Measurements from ENCODE around the gene FABP1. TPM values are rescaled to one million over a fixed set of nuclear protein-coding genes. Genes with fewer than 3 reads are reported as not detected.

The FABP1 gene
- polyA plus RNA-seq (ENCODE audit: insufficient read length): 0.48 TPM

- DNase-seq (ENCODE audit: low read depth): no peak
Measured at GRCh38 chr2:88127888-88128653, at the start of gene FABP1. FABP1 (minus strand) TSS chr2:88128062; CDS start chr2:88128017, 45 bp downstream.

DNA sequence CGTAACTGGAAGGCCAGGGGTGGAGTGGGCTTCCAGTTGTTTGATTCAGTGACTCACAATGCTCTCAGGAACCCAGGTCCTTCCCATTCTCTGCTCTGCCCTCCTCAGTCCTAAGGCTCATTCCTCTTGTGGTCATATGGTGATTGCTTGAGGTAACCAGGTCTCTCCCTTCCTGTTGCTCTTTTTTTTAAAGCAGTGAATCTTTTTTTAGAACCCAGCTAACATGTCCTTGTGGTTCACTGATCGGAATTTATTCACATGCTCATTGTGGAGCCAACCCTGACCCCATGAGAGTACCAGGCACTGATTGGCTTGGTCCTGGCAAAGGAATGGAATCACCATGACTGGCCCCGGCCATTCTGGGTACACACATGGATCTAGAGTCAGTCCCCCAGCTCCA is 49.7 kb upstream of the FABP1 start:
- DNase-seq (ENCODE audit: low read depth): no peak

GRCh38 chr2:88176352-88176984 is 48.6 kb upstream of the FABP1 start:
- DNase-seq (ENCODE audit: low read depth): no peak

DNA sequence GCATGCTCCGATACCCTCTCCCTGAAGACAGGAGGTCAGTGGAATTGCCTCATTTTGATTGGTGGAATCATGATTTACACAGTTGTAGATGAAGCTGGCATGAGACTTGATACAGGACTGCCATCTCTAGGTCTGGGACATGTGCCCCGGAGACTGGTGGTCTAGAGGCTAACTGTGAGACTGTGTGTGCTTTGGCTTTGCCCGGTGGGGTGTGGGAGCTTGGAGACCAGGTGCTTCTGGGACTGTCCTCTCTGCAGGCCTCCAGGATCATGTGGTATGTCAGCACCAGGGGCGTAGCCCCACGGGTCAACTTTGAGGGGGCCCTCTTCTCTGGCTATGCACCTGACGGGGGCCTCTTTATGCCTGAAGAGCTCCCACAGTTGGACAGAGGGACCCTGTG is 45.0 kb upstream of the FABP1 start:
- DNase-seq (ENCODE audit: low read depth): no peak

DNA sequence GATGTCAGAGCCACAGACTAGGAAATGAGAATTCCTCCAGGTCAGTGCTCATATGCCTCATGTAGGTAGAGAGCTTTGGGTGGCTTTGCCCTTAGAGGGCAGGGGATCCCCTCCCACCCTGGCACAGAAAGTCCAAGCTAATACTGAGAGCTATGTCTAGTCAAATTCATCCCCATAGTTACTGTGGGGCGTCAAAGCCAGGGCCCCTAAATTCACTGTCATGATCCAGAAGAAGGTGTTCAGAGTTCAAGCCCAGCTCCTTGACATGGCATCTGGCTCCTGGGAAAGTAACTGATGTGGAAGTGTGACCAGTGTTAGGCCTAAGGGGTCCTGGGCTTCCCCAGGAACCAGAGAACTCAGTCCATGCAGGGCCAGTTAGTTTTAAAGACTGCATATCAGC is 44.1 kb upstream of the FABP1 start:
- DNase-seq (ENCODE audit: low read depth): no peak

GRCh38 chr2:88170472-88170892 is 42.6 kb upstream of the FABP1 start:
- DNase-seq (ENCODE audit: low read depth): no peak

GRCh38 chr2:88168386-88168785 is 40.5 kb upstream of the FABP1 start:
- DNase-seq (ENCODE audit: low read depth): no peak

DNA sequence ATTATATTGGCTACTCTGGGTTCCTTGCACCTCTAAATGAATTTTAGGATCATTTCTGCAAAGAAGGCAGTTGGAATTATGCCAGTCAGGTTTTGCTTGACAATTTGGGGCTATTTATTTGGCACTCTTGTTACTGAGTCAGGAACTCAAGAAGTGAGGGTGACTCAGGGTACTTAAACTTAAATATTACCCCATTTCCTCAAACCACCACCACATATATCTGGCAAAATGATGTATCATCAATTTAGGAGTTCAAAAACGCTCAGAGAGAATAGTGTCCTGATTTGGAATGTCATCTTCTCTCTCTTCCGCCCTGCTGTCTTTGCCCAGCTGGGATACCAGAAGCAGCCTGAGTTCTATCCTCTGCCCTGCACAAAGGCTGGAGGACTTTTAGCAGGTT is 39.9 kb upstream of the FABP1 start:
- DNase-seq (ENCODE audit: low read depth): no peak

- no peak for DNase-seq (ENCODE audit: low read depth)
Measured at GRCh38 chr2:88165332-88166003, 37.6 kb upstream of the FABP1 start.

DNA sequence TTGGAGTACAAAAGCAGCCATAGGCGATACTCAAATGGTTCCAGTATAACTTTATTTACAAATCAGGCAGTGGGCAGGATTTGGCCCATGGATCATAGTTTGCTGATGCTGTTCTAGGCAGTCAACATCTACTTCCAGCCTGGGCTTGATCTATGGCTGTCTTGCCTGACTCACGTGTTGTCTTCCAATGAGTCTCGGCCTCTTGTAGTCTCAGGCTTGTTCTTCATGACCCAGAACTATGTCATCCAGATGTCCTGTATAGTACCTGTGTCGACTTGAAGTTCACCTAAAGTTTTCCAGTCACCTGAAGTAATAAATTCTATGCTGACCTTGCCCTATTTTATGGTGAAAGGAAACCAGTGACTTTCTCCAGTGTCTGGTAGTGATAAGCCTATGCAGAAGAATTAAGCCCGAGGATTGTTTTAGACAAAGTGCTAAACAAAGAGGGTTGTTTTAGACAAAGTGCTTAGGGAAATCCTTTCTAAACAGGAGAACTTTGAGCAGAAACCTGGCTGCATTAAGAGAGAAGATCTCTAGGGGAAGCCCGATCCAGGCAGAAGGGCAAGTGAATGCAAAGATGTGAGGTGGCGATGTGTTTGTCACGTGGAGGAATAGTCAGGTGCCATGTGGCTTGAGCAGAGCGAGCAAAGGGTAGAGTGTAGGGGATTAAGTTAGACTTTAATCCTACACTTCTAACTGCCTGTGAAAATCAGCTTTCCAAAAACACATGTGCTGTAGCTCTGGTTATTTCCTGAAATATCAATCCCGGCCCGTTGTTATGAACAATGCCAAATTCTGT is 33.8 kb upstream of the FABP1 start:
- no peak for DNase-seq (ENCODE audit: low read depth)

- DNase-seq (ENCODE audit: low read depth): no peak
Measured at GRCh38 chr2:88160517-88160916, 32.7 kb upstream of the FABP1 start.

- DNase-seq (ENCODE audit: low read depth): peak; percentile 43
Measured at GRCh38 chr2:88159955-88160415, 32.1 kb upstream of the FABP1 start.

GRCh38 chr2:88159481-88159880 is 31.6 kb upstream of the FABP1 start:
- DNase-seq (ENCODE audit: low read depth): no peak

- no peak for DNase-seq (ENCODE audit: low read depth)
Measured at GRCh38 chr2:88148929-88149438, 21.1 kb upstream of the FABP1 start.

DNA sequence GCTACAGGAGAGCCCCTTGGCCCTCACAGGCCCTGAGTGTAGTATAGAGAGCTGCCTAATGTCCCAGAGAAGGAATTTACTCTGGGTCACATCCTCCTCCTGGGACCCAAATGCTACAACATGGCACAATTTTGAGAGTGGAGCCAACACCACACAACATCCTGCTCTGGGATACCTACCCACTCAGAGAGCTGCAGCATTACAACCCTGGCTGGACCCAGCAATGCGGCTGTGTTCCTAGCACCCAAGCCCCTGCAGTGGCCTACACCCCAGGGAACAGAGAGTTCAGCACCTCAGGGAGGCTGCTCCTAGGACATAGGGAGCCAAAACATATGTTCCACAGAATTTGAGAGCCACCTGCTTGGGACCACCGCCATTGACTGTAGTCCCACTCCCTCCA is 19.3 kb upstream of the FABP1 start:
- no peak for DNase-seq (ENCODE audit: low read depth)

- DNase-seq (ENCODE audit: low read depth): no peak
Measured at GRCh38 chr2:88146590-88146989, 18.7 kb upstream of the FABP1 start.

DNA sequence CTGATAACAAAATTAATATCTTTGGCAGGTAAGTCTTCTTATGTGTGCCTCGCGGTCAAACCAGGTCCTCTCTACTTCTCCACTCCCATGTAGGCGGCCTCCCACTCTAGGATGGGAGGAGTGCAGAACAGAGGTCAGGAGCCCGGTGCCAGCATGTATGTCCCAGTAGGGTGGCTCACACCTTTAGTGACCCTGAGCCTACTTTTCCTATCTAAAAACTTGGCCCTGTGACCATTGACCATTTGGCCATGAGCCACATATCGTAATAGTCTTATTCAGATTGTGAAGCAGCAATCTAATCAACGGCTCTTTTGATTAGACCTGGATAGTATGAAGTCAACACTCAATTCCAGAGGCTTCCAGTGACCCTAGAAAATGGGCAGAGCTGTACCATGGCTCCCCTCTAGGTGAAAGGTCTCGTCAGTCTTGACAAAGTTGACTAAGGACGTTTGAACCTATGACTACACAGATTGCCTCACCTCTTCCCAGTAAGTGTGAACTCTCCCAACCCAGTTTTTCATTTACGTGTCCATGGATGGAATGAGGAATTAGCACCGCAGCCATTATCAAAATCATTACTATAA is 17.1 kb upstream of the FABP1 start:
- no peak for DNase-seq (ENCODE audit: low read depth)

DNA sequence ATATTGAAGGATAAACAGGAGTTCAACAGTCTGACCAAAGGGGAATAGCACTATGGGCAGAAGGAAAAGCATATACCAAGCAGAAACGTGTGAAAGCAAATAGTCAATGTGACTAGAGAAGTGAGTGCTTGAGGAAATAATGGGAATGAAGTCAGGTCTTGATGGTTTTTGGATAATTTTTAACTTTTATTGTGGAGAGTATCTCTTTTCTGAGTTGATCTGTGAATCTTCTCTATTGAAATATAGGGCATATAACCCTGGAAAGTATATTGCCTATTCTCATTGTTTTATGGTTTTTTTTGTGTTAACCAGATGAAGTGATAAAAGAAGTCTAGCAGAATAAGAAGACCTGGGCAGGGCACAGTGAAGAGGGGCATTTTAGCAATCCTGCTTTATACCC is 16.4 kb upstream of the FABP1 start:
- DNase-seq (ENCODE audit: low read depth): no peak

- DNase-seq (ENCODE audit: low read depth): no peak
Measured at GRCh38 chr2:88141952-88142351, 14.1 kb upstream of the FABP1 start.

- DNase-seq (ENCODE audit: low read depth): no peak
Measured at GRCh38 chr2:88139804-88140203, 11.9 kb upstream of the FABP1 start.

GRCh38 chr2:88139203-88139702 is 11.4 kb upstream of the FABP1 start:
- no peak for DNase-seq (ENCODE audit: low read depth)
